Activated CD4-positive, alpha-beta T cell treated with anti-CD3 and anti-CD28 coated beads, Interleukin-2, amount 50 U/mL, for 48 hours (primary cell): Measurements from ENCODE around the gene ODC1.
A peak's percentile ranks its signal among the peaks of the same experiment; 100 is the strongest.

ENCODE experiments used
- DNase-seq, 2 experiments: peaks; one replicate each; pipeline ENCODE4 v3.0.0-alpha.2; 2020

The ODC1 gene

GRCh38 chr2:10413503-10413902 is 34.6 kb downstream of the ODC1 start:
- no peak for DNase-seq

GRCh38 chr2:10412380-10412779 is 35.7 kb downstream of the ODC1 start:
- DNase-seq: peak; percentile 34 to 56

DNA sequence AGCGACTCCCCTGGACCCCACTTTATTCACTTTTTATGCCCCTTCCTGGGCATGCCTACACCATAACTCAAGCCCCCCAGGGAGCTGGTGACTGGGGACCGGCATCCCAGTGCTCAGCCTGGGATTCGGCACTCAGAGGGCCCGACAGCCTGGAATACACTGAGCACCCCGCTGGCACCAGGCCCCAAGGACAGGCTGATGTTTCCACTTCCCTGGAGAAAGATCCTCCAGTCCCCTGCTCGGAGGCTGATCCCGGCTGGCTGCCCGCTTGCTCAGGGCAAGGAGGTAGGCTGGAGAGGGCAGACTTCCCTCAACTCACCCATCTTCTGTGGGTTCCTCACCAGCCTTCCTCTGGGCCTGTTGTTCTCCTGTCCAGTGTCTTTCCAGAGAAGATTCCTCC is 36.6 kb downstream of the ODC1 start:
- DNase-seq: no peak

- DNase-seq: no peak
Measured at GRCh38 chr2:10410823-10411437, 37.2 kb downstream of the ODC1 start.

DNA sequence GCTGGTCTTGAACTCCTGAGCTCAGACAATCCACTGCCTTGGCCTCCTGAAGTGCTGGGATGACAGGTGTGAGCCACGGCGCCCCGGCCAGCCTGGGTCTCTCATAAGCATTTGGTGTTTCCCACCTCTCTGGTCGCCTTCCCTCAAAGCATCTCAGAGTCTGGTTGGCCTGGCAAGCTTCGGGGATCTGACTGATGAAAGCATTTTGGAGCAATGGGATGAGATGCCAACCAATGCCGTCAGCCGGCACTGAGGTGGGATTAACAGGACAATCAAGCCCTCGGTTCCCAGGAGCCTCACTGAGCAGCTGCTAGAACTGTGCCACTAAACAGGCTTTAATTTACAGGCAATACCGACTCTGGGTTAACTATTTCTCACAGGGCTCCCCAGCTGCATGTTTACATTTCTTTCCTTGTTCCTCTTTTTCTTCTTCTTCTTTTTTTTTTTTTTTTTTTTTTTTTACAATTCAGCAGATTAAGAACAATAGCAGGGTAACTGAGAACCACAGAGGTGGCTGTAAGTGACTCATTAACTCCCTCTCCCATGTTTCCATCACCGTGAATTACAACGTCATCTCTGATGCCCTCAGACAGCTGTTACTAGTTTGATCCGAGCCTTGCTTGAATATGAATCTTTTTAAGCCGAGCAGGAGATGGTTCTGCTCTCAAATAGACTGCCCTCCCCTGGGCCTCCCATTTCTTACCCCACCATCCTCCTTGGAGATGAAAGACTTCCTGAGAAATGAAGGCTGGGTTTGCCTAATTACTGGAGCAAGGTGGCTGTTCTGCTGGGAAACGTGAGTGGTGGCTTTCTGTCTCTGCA is 37.9 kb downstream of the ODC1 start:
- DNase-seq: no peak

DNA sequence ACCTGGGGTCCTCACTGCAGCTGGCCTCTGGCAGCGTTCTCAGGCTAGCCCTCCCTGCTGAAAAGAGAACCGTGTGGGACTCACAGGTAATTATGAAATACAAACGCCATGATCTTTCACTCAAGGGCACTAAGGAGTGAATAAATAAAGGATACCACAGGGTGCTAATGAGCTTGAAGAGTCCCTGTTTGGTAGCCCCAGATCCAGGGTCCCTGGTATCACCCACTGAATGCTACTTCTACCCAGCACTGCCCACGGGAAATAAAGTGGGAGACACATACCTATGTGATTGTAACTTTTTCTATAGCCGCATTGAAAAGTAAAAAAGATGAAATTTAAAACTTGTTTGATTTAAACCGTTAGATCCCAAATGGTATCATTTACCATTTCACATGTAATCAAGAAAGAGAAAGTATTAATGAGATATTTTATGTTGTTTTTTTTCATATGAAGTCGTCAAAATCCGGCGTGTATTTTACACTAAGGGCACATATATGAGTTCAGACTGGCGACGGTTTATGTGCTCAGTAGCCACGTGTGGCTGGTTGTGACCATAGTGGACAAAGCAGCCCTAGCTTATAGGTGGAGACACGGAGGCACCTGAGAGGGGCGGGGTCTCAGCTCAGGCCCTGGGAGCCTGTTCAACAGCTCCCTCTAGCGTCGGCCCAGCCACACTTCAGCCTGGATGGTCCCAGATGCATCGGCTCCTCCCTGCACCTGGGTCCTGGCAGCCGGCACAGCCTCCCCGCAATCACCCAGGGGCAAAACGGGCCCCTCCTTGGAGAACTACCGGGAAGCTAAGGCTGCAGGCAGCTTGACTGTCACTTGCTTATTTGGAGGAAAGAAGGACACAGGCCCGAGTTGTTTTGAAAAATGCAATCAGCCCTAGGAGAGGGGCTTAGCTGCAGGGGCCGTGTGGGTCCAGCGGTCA is 39.2 kb downstream of the ODC1 start:
- DNase-seq: peak; percentile 86 to 87

- DNase-seq: peak; percentile 72 to 80
Measured at GRCh38 chr2:10407841-10408648, 40.1 kb downstream of the ODC1 start.

DNA sequence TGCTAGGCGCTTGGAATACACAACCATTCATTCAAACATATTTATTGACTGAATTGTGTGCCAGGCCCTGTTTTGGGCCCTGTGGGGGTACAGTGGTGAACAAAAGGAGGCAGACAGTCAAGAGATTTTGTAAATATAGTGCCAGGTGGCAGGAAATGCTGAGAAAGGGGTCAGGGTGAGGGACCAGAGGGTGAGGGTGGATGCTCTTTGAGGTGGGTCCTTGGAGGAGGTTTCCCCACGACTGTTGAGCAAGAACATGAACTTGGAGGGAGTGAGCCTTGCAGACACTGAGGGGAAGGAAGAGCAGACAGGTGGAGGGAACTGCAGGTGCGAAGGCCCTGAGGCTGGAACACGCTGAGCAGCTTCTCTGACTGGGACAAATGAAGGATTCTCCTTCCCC is 40.7 kb downstream of the ODC1 start:
- peak in 1 of 2 experiments; percentile 19 for DNase-seq

DNA sequence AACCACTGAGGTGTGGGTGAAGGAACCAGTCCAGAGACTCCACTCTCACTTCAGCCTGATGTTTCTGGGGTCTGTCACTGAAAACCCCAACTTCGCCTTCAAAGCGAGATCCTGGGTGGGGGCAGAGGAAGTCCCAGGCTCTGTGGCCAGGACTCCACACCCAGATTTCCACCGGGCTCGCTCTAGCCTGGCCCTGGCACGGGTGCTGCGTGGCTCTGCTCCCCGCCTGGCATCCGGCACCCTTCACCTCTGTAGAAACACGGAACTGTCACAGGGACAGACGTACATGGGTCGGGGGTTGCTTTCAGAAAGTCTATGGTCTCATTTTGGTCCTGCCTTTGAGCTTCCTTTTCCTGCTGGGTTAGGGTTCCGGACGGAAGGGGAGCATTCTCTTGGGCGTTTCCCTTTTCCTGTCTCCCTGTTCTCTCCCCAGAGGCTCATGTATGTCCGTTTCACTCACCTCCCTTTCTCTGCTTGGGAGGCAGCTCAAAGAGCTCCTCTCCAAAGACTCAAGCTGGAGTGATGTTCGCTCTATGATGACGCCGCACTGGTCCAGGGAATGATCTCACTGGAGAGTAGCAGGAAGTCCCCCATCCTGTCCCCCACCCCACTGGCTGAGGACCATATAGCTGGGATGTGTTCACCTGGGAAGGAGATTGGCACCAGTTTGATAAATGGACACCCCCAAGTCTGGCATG is 41.5 kb downstream of the ODC1 start:
- DNase-seq: no peak

- DNase-seq: no peak
Measured at GRCh38 chr2:10406016-10406415, 42.1 kb downstream of the ODC1 start.

GRCh38 chr2:10405448-10405847 is 42.7 kb downstream of the ODC1 start:
- no peak for DNase-seq

DNA sequence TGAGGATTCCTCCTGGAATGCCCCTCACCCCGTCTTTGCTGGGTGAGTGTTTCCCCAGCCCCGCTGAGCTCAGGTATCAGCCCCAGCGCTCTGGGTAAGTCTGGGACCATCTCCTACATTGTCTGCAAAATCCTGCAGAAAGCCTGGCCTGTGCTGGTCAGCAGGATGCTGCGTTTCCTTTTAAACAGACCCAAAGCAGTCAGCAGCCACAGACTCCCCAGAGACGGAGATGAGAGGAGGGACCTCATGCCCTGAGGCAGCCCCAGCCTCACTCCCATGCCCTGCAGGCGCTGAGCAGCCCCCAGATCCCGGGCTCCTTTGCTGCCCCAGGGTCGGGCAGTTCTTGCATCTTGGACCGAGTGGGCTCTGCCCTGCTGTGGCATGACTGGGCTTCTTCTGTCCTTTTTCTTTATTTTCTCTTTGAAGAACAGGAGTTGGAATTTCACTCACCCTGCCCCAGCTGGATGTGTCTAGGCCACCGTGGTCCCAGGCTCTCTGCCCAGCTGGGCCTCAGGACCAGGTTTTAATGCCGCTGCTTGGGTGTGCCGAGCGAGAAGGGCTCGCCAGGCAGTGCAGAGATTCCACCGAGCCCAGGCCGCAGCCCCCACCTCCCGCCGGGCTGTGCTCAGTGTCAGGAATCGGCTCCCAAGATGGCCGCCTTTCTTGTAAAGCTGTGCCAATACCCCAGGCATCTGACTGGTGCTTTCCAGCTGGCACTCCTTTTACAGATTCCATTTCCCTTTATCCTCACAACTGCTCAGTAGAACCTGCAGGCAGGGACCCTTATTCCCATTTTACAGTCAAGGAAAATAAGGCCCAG is 43.6 kb downstream of the ODC1 start:
- no peak for DNase-seq

- DNase-seq: no peak
Measured at GRCh38 chr2:10402653-10403215, 45.4 kb downstream of the ODC1 start.

- DNase-seq: no peak
Measured at GRCh38 chr2:10402062-10402585, 46.0 kb downstream of the ODC1 start.

- no peak for DNase-seq
Measured at GRCh38 chr2:10400978-10401951, 46.9 kb downstream of the ODC1 start.

DNA sequence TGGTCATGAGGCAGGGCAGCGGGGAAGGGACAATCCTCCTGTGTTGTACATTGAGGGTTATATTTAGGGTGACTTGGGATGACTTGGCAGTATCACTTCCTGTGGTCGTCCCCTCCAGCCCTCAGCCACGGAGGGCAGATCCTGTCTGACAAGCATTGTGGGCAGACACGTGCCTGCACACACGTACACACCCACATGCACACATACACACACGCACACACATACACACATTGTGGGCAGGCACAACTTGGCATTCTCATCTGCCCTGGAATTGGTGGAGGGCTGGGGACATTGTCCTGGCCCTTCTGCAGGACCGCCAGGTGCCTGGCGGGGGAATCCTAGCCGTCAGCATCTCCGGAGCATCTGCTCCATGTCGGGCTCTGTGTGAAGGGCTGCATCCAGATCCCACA is 47.6 kb downstream of the ODC1 start:
- peak; percentile 73 to 80 for DNase-seq

DNA sequence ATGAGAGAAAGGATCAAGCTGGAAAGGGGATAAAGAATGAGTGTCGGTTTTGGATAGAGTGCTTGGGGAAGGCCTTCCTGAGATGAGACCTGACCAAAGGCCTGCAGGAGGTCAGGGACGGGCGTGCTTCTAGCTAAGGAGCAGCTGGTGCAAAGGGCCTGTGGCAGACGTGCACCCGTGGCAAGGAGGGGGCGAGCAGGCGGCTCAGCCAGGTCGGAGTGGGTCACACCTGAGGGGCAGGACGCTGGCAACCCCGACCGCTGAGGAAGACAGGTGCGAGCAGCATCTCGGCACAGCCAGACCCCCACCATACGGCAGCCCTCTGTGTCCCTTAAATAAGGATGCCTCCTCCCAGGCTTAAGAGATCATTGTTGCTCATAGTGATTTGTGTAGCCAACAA is 48.1 kb downstream of the ODC1 start:
- no peak for DNase-seq

DNA sequence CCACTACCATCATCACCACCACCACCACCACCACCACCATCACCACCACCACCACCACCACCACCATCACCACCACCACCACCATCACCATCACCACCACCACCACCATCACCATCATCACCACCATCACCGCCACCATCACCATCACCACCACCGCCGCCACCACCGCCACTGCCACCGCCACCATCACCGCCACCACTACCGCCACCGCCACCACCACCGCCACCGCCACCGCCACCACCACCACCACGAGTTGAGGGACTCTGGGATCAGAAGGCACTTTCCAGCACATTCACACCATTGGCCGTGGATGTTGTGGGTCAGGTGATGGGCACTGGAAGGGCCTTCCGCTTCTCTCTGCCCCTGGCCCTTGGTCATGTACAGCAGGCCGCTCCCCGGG is 48.8 kb downstream of the ODC1 start:
- DNase-seq: no peak

GRCh38 chr2:10398496-10398895 is 49.6 kb downstream of the ODC1 start:
- no peak for DNase-seq
